Smooth muscle cell of the coronary artery (primary cell): ENCODE measurements around the gene INSC. TPM values are rescaled to one million over a fixed set of nuclear protein-coding genes. Genes with fewer than 3 reads are reported as not detected.

ENCODE experiments used
- total RNA-seq: library from RNA; depleted of rRNA; stranded (reverse); fragments of >200 nt; gene quantifications from 2 replicates; pipeline ENCODE4 v1.2.3, GENCODE V29; 2014; ENCODE audit warnings: low replicate concordance

INSC gene, protein sequence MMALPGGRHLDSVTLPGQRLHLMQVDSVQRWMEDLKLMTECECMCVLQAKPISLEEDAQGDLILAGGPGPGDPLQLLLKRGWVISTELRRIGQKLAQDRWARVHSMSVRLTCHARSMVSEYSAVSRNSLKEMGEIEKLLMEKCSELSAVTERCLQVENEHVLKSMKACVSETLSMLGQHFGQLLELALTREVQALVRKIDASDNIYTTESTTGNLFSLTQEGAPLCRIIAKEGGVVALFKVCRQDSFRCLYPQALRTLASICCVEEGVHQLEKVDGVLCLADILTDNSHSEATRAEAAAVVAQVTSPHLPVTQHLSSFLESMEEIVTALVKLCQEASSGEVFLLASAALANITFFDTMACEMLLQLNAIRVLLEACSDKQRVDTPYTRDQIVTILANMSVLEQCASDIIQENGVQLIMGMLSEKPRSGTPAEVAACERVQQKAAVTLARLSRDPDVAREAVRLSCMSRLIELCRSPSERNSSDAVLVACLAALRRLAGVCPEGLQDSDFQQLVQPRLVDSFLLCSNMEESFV
- 0.08 and 0.23 TPM in 2 replicates for total RNA-seq

DNA sequence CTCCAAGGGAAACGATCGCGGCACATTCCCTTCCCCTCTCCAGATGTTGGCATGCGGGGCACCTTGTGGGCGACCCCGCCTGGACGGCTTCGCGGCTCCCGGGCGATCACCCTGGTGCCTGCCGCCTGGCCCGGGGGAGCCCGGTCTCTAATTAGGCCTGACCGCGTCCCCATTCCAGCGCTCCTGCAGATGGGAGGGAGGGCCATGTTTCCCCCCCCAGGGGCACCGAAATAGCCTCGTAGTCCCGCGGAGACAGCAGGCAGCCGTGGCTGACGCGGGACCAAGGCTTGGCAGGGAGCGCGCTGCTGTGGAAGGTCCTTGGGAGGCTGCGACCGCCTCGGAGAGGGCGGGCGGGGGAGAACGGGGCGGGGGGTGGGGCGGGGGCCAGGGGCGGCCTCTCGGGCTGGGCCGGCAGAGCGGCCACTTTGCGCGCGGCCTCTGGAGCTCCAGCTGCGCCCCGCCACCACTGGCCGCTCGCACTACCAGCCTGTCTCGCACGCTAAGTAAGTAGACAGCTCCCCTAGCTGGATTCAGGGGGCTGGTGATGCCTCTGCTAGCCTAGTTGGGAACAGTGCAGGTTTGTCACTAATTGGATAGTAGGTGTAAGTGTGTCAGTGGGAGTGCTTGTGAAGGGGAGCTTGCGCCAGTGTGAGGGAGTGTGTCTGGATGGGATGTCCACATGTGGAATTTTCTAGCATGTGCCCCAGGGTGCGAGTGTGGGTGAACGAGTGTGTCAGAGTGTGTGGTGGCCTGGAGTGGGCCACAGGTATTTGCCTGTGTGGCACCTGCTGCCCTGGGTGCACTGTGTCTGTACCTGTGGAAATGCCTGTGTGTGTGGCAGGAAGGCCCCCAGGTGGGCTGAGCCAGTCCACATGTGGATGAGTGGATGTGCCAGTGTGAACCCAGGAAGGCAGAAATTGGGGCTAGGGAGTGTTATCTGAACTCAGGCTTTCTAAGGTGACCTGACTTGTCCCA is at the start of gene INSC:
Gene INSC, plus strand, starts transcription at position 423 of the 975 bp plus-strand sequence. CDS start 34,252 bp downstream, outside the sequence.

GRCh38 chr11:15073361-15074205 is 41.1 kb upstream of the INSC start, which contains the start of gene CALCB:
TSS of gene CALCB (plus strand) at chr11:15073593. CDS start at chr11:15074719, 1,126 bp downstream.

Other genes starting within 250 kb of the INSC start
- gene CYP2R1, start 222.7 kb upstream of the INSC start, total RNA-seq: 4.9 and 5.7 TPM in 2 replicates
- gene CALCA, start 142.6 kb upstream of the INSC start, total RNA-seq: not detected in 2 replicates
- gene CALCB, start 41.3 kb upstream of the INSC start, total RNA-seq: not detected in 2 replicates